Esophagus muscularis mucosa (tissue), 4 donors: ENCODE measurements around the gene DHDDS.
"Not testable (repeated sequence)": the region's sequence is repeated elsewhere in the genome, so short reads cannot be mapped to it uniquely, and the experiment has no call there.

Experiments
- EP300 ChIP-seq: sonication (generic); formaldehyde crosslinking; IDR thresholded peaks from one replicate; pipeline ENCODE4 v1.6.1; 2017; ENCODE audit warnings: antibody characterized with exemption
- POLR2A ChIP-seq: fragments of 450-650 bp; IDR thresholded peaks from one replicate; pipeline ENCODE4 v1.6.1; 2017; ENCODE audit warnings: antibody characterized with exemption, moderate library complexity, mild to moderate bottlenecking, low read depth
- POLR2AphosphoS5 ChIP-seq, 2 donors: sonication (generic); formaldehyde crosslinking; IDR thresholded peaks; one replicate each; pipeline ENCODE4 v1.6.1; 2017; ENCODE audit warnings: antibody characterized with exemption in 2 of 2
- TF ChIP-seq, protein P1 (sequence below), 3 experiments: fragments of 200-600 bp in 2 of 3; fragments of 450-650 bp in 1 of 3; sonication (generic) in 2 of 3; IDR thresholded peaks; one replicate each; pipeline ENCODE4 v1.5.1; 2017 to 2019; ENCODE audit warnings: antibody characterized with exemption in 3 of 3, mild to moderate bottlenecking in 2 of 3, moderate library complexity in 1 of 3

GRCh38 chr1:26510711-26511110 is 78.6 kb downstream of the DHDDS start:
- TF ChIP-seq, protein P1, sequence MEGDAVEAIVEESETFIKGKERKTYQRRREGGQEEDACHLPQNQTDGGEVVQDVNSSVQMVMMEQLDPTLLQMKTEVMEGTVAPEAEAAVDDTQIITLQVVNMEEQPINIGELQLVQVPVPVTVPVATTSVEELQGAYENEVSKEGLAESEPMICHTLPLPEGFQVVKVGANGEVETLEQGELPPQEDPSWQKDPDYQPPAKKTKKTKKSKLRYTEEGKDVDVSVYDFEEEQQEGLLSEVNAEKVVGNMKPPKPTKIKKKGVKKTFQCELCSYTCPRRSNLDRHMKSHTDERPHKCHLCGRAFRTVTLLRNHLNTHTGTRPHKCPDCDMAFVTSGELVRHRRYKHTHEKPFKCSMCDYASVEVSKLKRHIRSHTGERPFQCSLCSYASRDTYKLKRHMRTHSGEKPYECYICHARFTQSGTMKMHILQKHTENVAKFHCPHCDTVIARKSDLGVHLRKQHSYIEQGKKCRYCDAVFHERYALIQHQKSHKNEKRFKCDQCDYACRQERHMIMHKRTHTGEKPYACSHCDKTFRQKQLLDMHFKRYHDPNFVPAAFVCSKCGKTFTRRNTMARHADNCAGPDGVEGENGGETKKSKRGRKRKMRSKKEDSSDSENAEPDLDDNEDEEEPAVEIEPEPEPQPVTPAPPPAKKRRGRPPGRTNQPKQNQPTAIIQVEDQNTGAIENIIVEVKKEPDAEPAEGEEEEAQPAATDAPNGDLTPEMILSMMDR (IDR thresholded peaks at IDR 0.05): not testable (repeated sequence)
- not testable (repeated sequence) for TF ChIP-seq POLR2A; POLR2AphosphoS5 (IDR thresholded peaks at IDR 0.05); EP300
